NB4 (cell line): Measurements from ENCODE around the gene SPOCK2.

Experiments
- DNase-seq: peaks from one replicate; pipeline ENCODE4 v3.0.0; 2010; ENCODE audit warnings: low read depth
- H3K4me3 ChIP-seq: one replicate; pipeline ENCODE4 v1.5.1; 2011; ENCODE audit warnings: mild to moderate bottlenecking, low read depth, low read length, moderate library complexity
- MYC ChIP-seq: IDR thresholded peaks from 2 replicates; pipeline ENCODE4 v1.6.1; 2011; ENCODE audit warnings: low read depth, low read length
- POLR2A ChIP-seq: IDR thresholded peaks from 2 replicates; pipeline ENCODE4 v1.6.1; 2011; ENCODE audit warnings: mild to moderate bottlenecking; ENCODE audit not compliant: insufficient read length; ENCODE audit errors: extremely low read depth
- TF ChIP-seq, protein P1 (sequence below): IDR thresholded peaks from 2 replicates; pipeline ENCODE4 v1.6.1; 2011; ENCODE audit warnings: low read depth, low read length
- TF ChIP-seq, protein P2 (sequence below): IDR thresholded peaks from one replicate; pipeline ENCODE4 v1.5.1; 2012; ENCODE audit warnings: low read depth, low read length

SPOCK2 gene

DNA sequence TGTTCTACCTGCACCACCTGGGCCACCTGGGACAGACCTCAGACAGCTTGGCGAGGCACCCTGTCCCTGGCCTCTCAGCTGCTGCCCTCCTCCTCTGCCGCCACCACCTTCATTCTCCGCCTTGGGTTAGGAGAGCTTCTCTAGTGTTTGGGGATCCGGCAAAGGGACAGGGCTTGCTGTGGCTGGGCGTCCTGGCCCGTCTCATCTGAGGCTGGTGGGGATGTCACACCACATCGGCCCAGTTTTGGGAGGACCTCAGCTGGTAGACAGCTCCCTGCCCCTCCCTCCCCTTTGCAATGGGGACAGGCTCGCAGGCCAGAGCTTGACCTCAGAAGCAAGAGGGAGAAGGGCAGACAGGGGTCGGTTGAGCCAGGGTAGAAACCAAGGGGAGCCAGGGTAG is 26.4 kb downstream of the SPOCK2 start:
- TF ChIP-seq, protein P1, sequence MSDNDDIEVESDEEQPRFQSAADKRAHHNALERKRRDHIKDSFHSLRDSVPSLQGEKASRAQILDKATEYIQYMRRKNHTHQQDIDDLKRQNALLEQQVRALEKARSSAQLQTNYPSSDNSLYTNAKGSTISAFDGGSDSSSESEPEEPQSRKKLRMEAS = no peak
- no peak for TF ChIP-seq POLR2A
- TF ChIP-seq MYC = no peak
- TF ChIP-seq, protein P2, sequence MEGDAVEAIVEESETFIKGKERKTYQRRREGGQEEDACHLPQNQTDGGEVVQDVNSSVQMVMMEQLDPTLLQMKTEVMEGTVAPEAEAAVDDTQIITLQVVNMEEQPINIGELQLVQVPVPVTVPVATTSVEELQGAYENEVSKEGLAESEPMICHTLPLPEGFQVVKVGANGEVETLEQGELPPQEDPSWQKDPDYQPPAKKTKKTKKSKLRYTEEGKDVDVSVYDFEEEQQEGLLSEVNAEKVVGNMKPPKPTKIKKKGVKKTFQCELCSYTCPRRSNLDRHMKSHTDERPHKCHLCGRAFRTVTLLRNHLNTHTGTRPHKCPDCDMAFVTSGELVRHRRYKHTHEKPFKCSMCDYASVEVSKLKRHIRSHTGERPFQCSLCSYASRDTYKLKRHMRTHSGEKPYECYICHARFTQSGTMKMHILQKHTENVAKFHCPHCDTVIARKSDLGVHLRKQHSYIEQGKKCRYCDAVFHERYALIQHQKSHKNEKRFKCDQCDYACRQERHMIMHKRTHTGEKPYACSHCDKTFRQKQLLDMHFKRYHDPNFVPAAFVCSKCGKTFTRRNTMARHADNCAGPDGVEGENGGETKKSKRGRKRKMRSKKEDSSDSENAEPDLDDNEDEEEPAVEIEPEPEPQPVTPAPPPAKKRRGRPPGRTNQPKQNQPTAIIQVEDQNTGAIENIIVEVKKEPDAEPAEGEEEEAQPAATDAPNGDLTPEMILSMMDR = no peak
- no peak overlapping the region for H3K4me3 ChIP-seq
- DNase-seq = no peak

DNA sequence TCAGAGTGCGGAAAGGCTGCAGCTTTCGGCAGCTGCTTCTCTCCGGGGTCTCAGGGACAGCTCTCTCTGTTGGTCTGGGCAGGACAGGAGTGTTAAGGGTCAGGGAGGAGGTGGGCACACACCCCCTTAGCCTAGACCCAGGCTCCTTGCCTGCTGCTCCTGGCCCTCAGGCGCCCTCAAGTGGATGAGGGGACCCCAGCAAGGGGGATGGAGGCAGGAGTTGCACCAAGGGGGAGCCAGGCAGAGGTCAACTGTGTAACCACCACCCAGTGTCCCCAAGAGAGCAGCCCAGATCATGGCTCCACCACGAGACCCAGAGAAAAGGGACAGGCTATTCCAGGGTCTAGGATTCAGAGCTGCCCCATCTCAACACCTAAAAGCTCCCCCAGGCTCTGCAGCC is 26.9 kb downstream of the SPOCK2 start:
- no peak overlapping the region for H3K4me3 ChIP-seq
- no peak for TF ChIP-seq POLR2A
- TF ChIP-seq, protein P2 = peak; percentile 47
- peak; percentile 34 for DNase-seq

DNA sequence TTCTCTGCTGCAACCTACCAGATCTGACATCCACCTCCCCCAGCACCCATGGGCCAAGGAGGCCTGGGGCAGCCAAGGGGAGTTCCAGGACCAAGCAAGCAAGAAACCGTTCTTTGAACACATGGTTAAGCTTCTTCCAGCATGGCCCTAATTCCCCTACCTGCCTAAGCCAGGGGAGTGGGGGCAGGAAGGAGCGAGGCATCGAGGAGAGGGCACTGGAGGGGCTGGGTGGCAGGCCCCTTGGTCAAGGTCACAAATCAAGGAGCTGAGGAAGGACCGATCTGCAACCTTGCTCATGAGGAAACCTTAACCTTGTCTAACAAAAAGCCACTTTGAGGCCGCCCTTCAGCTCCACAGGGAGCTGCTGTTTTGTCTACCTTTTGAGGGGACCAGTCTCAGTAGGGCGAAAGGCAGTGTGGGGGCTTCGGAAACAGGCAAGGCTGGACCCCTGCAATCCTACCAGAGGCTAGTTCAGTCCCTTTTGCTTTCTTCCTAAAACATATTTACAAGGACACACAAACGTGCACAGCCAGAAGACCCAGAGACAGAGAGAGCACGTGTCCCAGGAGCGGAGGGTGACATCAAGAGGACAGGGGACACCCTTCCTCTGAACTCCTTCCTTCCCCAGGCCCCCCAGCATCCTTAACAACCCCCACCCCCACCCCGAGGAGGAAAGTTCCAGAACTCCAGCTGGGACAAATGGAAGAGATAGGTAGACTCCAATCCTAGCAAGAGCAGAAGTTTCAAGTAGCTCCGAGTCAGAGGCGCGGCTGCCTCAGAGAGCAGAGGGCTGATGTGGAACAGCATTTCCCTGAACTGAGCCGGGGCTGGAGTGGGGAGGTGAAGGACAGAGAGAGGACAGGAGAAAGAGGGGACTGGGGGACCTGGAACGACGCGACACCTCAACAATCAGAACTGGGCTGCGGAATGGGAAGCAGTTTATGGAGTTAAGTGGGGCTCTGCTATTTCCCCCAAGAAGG is 28.2 kb downstream of the SPOCK2 start:
- no peak overlapping the region for H3K4me3 ChIP-seq
- TF ChIP-seq, protein P2 = no peak
- TF ChIP-seq POLR2A (no peak), MYC (no peak)
- TF ChIP-seq, protein P1 = no peak
- DNase-seq = no peak

DNA sequence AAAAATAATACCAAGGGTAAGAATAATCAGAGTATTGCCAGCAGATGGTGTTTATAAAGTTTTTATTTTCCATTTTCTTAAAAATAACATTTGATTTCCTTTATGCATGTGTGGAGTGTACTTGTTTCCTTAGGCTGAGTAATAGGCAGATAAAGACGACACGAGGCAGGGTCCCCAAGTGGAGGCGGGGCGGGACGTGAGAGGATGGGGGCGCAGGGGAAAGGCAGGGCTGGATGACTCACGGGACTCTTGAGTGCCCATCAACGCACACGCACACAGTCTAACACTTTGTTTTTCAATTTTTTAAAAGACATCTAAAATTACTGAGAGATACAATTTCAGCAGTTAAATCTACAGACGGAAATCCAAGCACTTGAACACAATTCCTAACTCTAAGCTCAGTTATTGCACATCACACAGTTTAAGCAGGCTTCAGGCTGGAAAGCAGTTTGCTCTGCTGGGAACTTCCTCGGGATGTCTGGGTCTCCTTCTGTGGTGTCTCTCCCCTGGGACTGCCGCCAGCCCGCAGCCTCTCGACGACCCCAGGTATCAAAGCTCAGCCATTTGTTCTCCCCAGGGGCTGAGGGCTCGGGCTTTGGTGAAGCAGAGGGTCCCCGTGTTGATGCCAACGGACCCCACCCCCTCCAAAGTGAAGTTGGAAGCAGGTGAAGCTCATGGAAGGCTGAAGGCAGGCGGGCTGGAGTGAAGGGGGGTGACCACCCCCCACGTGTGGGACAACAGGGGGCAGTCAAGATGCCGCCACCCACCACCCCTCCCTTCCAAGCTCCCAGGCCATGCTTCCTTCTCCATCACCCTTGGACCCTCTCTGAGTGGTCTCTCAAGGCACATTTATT is 29.1 kb downstream of the SPOCK2 start:
- no peak for DNase-seq
- TF ChIP-seq, protein P1 = no peak
- TF ChIP-seq, protein P2 = no peak
- TF ChIP-seq MYC (no peak), POLR2A (no peak)
- no peak overlapping the region for H3K4me3 ChIP-seq

DNA sequence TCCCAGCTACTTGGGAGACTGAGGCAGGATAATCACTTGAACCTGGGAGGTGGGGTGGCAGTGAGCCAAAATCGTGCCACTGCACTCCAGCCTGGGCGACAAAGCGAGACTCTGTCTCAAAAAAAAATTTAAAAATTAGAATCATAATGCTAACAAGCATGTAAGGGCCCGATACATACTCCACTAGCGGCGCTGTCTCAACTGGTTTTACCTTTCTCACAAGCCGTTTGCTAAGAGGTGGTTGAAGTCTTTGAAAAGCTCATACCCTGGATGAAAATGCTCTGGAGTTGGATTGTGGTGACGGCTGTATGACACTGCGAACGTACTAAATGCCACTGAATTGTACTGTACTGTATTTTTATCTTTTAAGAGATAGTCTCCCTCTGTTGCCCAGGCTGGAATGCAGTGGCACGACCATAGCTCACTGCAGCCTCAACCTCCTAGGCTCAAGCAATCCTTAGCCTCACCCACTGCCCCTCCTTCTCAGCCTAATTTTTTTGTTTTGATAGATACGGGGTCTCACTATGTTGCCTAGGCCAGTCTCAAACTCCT is 29.9 kb downstream of the SPOCK2 start:
- no peak for DNase-seq
- no peak overlapping the region for H3K4me3 ChIP-seq

More for the DNA sequence above, 29.9 kb downstream of the SPOCK2 start:
- TF ChIP-seq, protein P1 = no peak
- no peak for TF ChIP-seq POLR2A
- TF ChIP-seq, protein P2 = no peak
- TF ChIP-seq MYC = no peak
